Fibroblast of mammary gland (primary cell): Measurements from ENCODE around the gene RIT2.

Experiments
- DNase-seq: peaks from one replicate; pipeline ENCODE4 v3.0.0-alpha.2; 2010; ENCODE audit warnings: low read depth
- H3K4me3 ChIP-seq: 2 replicates; pipeline ENCODE4 v1.5.1; 2011; ENCODE audit warnings: low read depth, mild to moderate bottlenecking, low read length, moderate library complexity; ENCODE audit not compliant: control insufficient read depth
- TF ChIP-seq, protein P1 (sequence below): conservative IDR thresholded peaks from 2 replicates; pipeline ENCODE4 v1.5.1; 2011; ENCODE audit warnings: low read depth, low read length, inconsistent platforms; ENCODE audit not compliant: control insufficient read depth, insufficient read depth

RIT2 gene

GRCh38 chr18:43108469-43108868, 7.0 kb downstream of the RIT2 start:
- H3K4me3 ChIP-seq, result no peak overlapping the region
- no peak for DNase-seq
- TF ChIP-seq, protein P1, sequence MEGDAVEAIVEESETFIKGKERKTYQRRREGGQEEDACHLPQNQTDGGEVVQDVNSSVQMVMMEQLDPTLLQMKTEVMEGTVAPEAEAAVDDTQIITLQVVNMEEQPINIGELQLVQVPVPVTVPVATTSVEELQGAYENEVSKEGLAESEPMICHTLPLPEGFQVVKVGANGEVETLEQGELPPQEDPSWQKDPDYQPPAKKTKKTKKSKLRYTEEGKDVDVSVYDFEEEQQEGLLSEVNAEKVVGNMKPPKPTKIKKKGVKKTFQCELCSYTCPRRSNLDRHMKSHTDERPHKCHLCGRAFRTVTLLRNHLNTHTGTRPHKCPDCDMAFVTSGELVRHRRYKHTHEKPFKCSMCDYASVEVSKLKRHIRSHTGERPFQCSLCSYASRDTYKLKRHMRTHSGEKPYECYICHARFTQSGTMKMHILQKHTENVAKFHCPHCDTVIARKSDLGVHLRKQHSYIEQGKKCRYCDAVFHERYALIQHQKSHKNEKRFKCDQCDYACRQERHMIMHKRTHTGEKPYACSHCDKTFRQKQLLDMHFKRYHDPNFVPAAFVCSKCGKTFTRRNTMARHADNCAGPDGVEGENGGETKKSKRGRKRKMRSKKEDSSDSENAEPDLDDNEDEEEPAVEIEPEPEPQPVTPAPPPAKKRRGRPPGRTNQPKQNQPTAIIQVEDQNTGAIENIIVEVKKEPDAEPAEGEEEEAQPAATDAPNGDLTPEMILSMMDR, result no peak

GRCh38 chr18:43093646-43094045, 21.8 kb downstream of the RIT2 start:
- TF ChIP-seq, protein P1, result no peak
- H3K4me3 ChIP-seq, result no peak overlapping the region
- no peak for DNase-seq

DNA sequence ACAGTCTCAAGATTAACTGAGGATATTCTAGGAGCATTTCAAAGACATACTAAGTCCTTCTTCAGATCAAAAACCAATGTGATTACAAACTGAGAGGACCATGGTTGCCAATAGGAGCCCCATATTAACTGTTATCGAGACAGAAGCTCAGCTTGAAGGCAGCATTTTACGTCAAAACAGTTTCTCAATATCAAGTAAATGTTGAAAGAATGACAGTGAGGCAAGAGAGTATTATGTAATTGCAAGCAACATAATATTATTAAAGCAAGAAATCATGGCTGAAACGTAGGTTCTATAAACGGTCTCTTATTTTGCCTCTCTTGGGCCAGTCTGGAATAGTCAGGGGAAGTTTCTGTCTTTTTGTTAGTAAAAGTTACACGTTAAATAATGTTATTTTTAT, 22.9 kb downstream of the RIT2 start:
- no peak overlapping the region for H3K4me3 ChIP-seq
- TF ChIP-seq, protein P1, result no peak

DNA sequence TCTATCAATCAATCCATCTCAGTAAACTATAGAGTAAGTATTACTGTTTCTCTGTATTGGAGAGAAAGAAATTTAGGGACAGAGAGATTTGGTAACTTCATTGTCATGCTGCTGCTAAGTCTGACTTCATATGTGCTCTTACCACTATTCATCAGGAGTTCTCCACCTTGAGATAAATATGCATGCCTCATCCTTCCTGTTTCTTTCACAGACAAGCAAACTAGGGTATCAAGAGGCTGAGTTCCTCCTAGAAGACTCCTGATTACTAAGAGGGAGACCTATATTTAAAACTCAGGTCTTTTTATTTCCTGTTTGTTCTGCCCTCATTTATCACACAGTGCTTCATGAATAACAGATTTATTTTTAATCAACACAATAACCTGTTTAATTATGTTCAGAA, 34.1 kb downstream of the RIT2 start:
- no peak overlapping the region for H3K4me3 ChIP-seq
- no peak for DNase-seq
- TF ChIP-seq, protein P1, result no peak

More for the DNA sequence above, 22.9 kb downstream of the RIT2 start:
- no peak for DNase-seq

- H3K4me3 ChIP-seq, result no peak overlapping the region
- DNase-seq, result no peak
- TF ChIP-seq, protein P1, result no peak
These were observed 34.8 kb downstream of the RIT2 start for GRCh38 chr18:43080671-43081070.

GRCh38 chr18:43079422-43079821, 36.1 kb downstream of the RIT2 start:
- no peak overlapping the region for H3K4me3 ChIP-seq
- TF ChIP-seq, protein P1, result no peak
- no peak for DNase-seq

DNA sequence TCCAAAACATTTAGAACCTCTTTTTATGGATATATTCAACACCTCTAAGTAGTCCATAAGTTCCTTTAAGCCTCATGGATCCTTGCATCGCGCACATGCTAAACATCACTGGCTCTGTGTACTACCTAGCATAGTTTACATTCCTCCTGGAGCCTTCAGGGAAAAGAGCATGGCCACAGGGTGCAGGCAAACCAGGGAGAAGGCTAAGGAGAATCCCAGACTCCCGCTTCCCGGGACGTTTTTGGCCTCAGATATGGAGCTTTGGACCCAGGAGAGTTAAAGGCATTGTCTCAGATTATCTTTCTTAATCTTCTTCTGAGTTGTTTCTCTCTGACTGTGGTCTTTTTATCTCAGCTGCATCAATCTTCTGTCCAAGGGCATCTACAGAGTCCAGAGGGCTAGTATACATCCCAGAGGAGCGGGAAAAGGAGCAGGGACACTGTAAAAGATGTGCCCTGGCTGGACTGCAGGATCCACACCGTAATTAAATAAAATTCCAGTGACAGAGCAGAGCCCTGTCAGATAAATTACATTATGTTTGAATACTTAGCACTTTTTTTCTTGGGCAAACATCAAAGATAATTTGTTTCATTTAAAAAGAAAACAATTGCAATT, 36.9 kb downstream of the RIT2 start:
- DNase-seq, result no peak
- H3K4me3 ChIP-seq, result no peak overlapping the region
- TF ChIP-seq, protein P1, result no peak
